Sigmoid colon (tissue), 7 donors: ENCODE data around the gene CD164L2. TPM values are rescaled to one million over a fixed set of nuclear protein-coding genes. Genes with fewer than 3 reads are reported as not detected.

Source experiments
- DNase-seq: peaks from one replicate; pipeline ENCODE4 v3.0.0-alpha.2; 2019
- H3K27ac ChIP-seq, 4 donors: fragments of 200-600 bp; sonication (generic); one replicate each; pipeline ENCODE4 v1.5.1; 2016 to 2019; ENCODE audit warnings: mild to moderate bottlenecking in 1 of 4
- H3K27me3 ChIP-seq, 3 donors: fragments of 200-600 bp; sonication (generic); one replicate each; pipeline ENCODE4 v1.5.1; 2019; ENCODE audit warnings: mild to moderate bottlenecking in 1 of 3
- H3K36me3 ChIP-seq, 4 donors: fragments of 200-600 bp; sonication (generic); one replicate each; pipeline ENCODE4 v1.5.1; 2016 to 2019
- H3K4me1 ChIP-seq, 4 donors: fragments of 200-600 bp; sonication (generic); one replicate each; pipeline ENCODE4 v1.5.1; 2017 to 2019
- H3K4me3 ChIP-seq, 4 donors: fragments of 200-600 bp; sonication (generic); one replicate each; pipeline ENCODE4 v1.5.1; 2017 to 2019; ENCODE audit warnings: mild to moderate bottlenecking in 2 of 4, moderate library complexity in 1 of 4
- H3K9me3 ChIP-seq, 4 donors: fragments of 200-600 bp in 3 of 4; sonication (generic) in 3 of 4; one replicate each; pipeline versions ENCODE4 v1.5.1 to v1.6.1; 2013 to 2019
- CTCF ChIP-seq, 4 experiments: fragments of 450-650 bp in 3 of 4; fragments of 200-600 bp in 1 of 4; IDR thresholded peaks; one replicate each; pipeline ENCODE4 v1.5.1; 2016 to 2019; ENCODE audit warnings: antibody characterized with exemption in 4 of 4, mild to moderate bottlenecking in 3 of 4, moderate library complexity in 2 of 4
- EP300 ChIP-seq, 4 donors: sonication (generic); formaldehyde crosslinking; IDR thresholded peaks; one replicate each; pipeline ENCODE4 v1.6.1; 2017; ENCODE audit warnings: antibody characterized with exemption in 4 of 4
- POLR2A ChIP-seq, 2 donors: fragments of 450-650 bp; IDR thresholded peaks; one replicate each; pipeline ENCODE4 v1.6.1; 2016; ENCODE audit warnings: antibody characterized with exemption in 2 of 2, mild to moderate bottlenecking in 2 of 2, moderate library complexity in 2 of 2
- POLR2AphosphoS5 ChIP-seq, 4 donors: sonication (generic); formaldehyde crosslinking; IDR thresholded peaks; one replicate each; pipeline ENCODE4 v1.6.1; 2017; ENCODE audit warnings: antibody characterized with exemption in 4 of 4
- WGBS, 2 donors: extraction: QIAGEN DNeasy Blood & Tissue Kit; methylation state at CpG; one replicate each; pipeline ENCODE4 v1.1.7; 2013; 5-methylcytosine and 5-hydroxymethylcytosine counted together
- intact Hi-C: fragments of 100-400 bp; cut with DNase I; formaldehyde crosslinking; loops from one replicate; pipeline ENCODE4 v1.15.1; 2023
- polyA plus RNA-seq, 3 donors: library from polyadenylated mRNA; stranded (reverse); fragments of 200-250 nt; gene quantifications; one replicate each; pipeline ENCODE4 v1.2.3, GENCODE V29; 2013
- total RNA-seq, 4 donors: library from RNA; depleted of rRNA; stranded (reverse); fragments of >200 nt; gene quantifications; one replicate each; pipeline ENCODE4 v1.1.0, GENCODE V29; 2016
- donor health status: healthy with polysubstance abuse.
- donor health status: Bipolar disorder and iron deficiency.
- donor health status: healthy.

Gene CD164L2
- total and polyA plus RNA-seq, 7 donors: 1.2 to 1.9 TPM; not detected in 5

GRCh38 chr1:27379564-27380122, 3.5 kb downstream of the CD164L2 start:
- H3K27ac ChIP-seq: no peak overlapping the region
- TF ChIP-seq CTCF (IDR thresholded peaks at IDR 0.05): no peak
- no peak for TF ChIP-seq POLR2A (IDR thresholded peaks at IDR 0.05)
- no peak for TF ChIP-seq POLR2AphosphoS5 (IDR thresholded peaks at IDR 0.05)
- TF ChIP-seq EP300 (IDR thresholded peaks at IDR 0.05): no peak

GRCh38 chr1:27377760-27378495, 5.2 kb downstream of the CD164L2 start:
- 91 to 92% methylated on average over 12 of the region's 12 CpGs for WGBS, 2 donors
- no peaks in the 10 kb centered on the region for H3K9me3 ChIP-seq

More at GRCh38 chr1:27379564-27380122, 3.5 kb downstream of the CD164L2 start:
- Histone ChIP-seq H3K9me3 (no peaks in the 10 kb centered on the region), H3K27me3 (peaks cover 0 to 16% (median 12%) of the 10 kb centered on the region in 3 donors), H3K36me3 (no peaks in the 10 kb centered on the region), H3K4me3 (no peak overlapping the region), H3K4me1 (peaks cover 0 to 6% (median 2%) of the 10 kb centered on the region in 4 donors)
- DNase-seq: no peak
- 64 to 81% methylated on average over 11 of the region's 11 CpGs for WGBS, 2 donors
- intact Hi-C loops: no loop called here

GRCh38 chr1:27374362-27375086, 8.6 kb downstream of the CD164L2 start, which contains the start of gene FCN3:
FCN3 (minus strand) TSS chr1:27374824; CDS start chr1:27374818, 6 bp downstream.
- TF ChIP-seq EP300 (IDR thresholded peaks at IDR 0.05): no peak
- no peak for TF ChIP-seq CTCF (IDR thresholded peaks at IDR 0.05)
- TF ChIP-seq POLR2AphosphoS5 (IDR thresholded peaks at IDR 0.05): no peak
- no peak for TF ChIP-seq POLR2A (IDR thresholded peaks at IDR 0.05)
- Histone ChIP-seq H3K27me3 (no peaks in the 10 kb centered on the region), H3K4me3 (no peak within 1 kb of the TSS), H3K36me3 (no peaks in the 10 kb centered on the region), H3K4me1 (no peaks in the 10 kb centered on the region), H3K27ac (no peak within 1 kb of the TSS), H3K9me3 (no peaks in the 10 kb centered on the region)
- WGBS, 2 donors: 75 to 82% methylated on average over 4 of the region's 4 CpGs
- DNase-seq: no peak
- intact Hi-C loops: no loop called here

More at GRCh38 chr1:27377760-27378495, 5.2 kb downstream of the CD164L2 start:
- intact Hi-C loops: no loop called here
- no peak overlapping the region for H3K27ac ChIP-seq
- no peaks in the 10 kb centered on the region for H3K36me3 ChIP-seq
- H3K4me3 ChIP-seq: no peak overlapping the region
- peaks cover 0 to 2% (median under 1%) of the 10 kb centered on the region in 4 donors for H3K4me1 ChIP-seq
- no peak for TF ChIP-seq EP300 (IDR thresholded peaks at IDR 0.05)
- no peak for TF ChIP-seq POLR2AphosphoS5 (IDR thresholded peaks at IDR 0.05)
- DNase-seq: no peak
- H3K27me3 ChIP-seq: peaks cover 0 to 9% (median 5%) of the 10 kb centered on the region in 3 donors

- DNase-seq: no peak
- TF ChIP-seq EP300 (IDR thresholded peaks at IDR 0.05): no peak
- TF ChIP-seq CTCF (IDR thresholded peaks at IDR 0.05): no peak
- TF ChIP-seq POLR2AphosphoS5 (IDR thresholded peaks at IDR 0.05): no peak
- no peak for TF ChIP-seq POLR2A (IDR thresholded peaks at IDR 0.05)
- no peaks in the 10 kb centered on the region for H3K9me3 ChIP-seq
- intact Hi-C loops: no loop called here
- H3K36me3 ChIP-seq: no peaks in the 10 kb centered on the region
- H3K27ac ChIP-seq: no peak overlapping the region
- WGBS, 2 donors: 81 to 92% methylated on average over 11 of the region's 11 CpGs
- H3K4me3 ChIP-seq: no peak overlapping the region
- peaks cover 0 to 3% (median under 1%) of the 10 kb centered on the region in 4 donors for H3K4me1 ChIP-seq
- H3K27me3 ChIP-seq: no peaks in the 10 kb centered on the region
Observed at GRCh38 chr1:27372808-27373690, 10.1 kb downstream of the CD164L2 start.
